GM13977 (cell line): ENCODE measurements around the gene MPG.
"Not testable (repeated sequence)": the region's sequence is repeated elsewhere in the genome, so short reads cannot be mapped to it uniquely, and the experiment has no call there.

Experiments
- DNase-seq: peaks from one replicate; pipeline ENCODE4 v3.0.0; 2012; ENCODE audit warnings: low spot score
- in situ Hi-C: fragments of 300-500 bp; cut with MboI; formaldehyde crosslinking; loops from one replicate; pipeline ENCODE4 v1.12.0; 2022; ENCODE audit warnings: low sequenced_read_pairs, low pct_unique_long_range_greater_than_20kb, mixed read lengths, inconsistent platforms; ENCODE audit not compliant: unreplicated experiment
- TF ChIP-seq, protein P1 (sequence below): IDR thresholded peaks from 2 replicates; pipeline ENCODE4 v1.5.1; 2012; ENCODE audit warnings: mild to moderate bottlenecking, control low read depth; ENCODE audit not compliant: insufficient read depth; ENCODE audit errors: extremely low read depth, missing control alignments

MPG gene

DNA sequence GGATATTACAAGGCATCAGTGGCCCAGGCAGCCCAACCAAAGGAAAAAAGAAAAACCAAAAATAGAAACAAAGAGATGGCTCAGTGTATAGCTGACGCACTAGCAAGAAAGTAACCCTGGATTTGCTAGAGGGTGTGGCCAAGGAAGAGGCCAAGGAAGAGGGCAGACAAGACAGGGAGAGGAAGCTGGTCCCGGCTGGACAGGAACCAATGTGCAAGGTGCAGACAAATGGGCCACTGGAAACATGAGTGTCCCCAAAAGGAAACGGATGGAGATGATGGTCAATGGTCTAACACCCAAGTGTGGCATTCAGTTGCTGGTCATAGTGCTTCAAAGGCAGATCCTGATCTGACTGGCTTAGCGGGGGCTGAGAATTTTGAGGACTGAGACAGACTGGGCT, 35.3 kb upstream of the MPG start:
- TF ChIP-seq, protein P1, sequence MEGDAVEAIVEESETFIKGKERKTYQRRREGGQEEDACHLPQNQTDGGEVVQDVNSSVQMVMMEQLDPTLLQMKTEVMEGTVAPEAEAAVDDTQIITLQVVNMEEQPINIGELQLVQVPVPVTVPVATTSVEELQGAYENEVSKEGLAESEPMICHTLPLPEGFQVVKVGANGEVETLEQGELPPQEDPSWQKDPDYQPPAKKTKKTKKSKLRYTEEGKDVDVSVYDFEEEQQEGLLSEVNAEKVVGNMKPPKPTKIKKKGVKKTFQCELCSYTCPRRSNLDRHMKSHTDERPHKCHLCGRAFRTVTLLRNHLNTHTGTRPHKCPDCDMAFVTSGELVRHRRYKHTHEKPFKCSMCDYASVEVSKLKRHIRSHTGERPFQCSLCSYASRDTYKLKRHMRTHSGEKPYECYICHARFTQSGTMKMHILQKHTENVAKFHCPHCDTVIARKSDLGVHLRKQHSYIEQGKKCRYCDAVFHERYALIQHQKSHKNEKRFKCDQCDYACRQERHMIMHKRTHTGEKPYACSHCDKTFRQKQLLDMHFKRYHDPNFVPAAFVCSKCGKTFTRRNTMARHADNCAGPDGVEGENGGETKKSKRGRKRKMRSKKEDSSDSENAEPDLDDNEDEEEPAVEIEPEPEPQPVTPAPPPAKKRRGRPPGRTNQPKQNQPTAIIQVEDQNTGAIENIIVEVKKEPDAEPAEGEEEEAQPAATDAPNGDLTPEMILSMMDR, result no peak
- in situ Hi-C loops, result no loop called here
- no peak for DNase-seq

DNA sequence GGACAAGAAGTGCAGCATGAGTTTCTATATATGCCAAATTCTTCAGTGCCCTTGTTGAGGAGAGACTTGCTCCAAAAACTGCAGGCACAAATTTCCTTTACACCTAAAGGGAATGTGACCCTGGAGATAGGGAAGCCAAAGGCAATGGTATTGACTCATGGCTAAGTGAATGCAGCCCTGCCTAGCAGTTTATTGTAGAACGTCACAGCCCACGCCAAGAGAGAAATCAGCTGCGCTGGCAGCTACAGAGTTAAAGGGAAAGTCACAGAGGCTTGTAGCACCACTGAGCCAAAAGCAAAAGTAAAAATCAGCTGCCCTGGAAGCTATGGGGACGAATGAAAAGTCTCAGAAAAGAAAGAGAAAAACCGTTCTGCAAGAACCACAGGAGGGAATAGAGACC, 34.7 kb upstream of the MPG start:
- in situ Hi-C loops, result no loop called here
- DNase-seq, result no peak
- TF ChIP-seq, protein P1, result no peak

DNA sequence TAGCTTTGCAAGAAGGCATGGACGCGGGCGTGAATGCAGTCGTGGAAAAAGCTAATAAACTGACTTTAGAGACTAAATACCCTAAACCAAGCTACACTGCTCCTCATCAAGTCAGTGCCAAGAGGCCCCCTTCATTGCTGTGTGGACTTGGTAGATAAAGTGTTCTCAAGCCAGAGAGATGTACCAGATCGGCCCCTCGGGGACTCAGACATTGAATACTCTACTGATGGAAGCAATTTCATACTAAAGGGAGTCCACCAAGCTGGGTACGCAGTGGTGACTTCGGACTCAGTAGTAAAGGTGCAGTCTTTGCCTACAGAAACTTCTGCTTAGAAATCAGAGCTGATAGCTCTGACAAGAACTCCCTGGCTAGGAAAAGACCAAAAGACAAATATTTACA, 33.4 kb upstream of the MPG start:
- no peak for DNase-seq
- TF ChIP-seq, protein P1, result no peak
- in situ Hi-C loops, result no loop called here

DNA sequence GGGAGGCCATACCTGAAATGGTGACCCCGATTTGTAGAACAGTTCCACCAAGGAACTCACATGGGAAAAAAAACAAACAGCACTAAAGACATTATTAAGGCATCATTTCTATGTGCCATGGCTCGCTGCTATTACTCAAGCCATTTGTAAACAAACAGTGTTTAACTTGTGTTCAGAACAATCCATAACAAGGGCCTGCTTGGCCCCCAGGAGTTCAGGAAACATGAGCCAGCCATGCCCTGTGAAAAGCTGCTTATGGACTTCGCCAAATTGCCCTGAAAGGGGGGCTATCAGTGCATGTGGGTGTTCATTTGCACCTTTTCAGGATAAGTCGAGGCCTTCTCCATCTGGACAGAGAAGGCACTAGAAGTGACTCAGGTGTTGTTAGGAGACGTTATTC, 32.6 kb upstream of the MPG start:
- no peak for DNase-seq
- in situ Hi-C loops, result no loop called here
- TF ChIP-seq, protein P1, result no peak

DNA sequence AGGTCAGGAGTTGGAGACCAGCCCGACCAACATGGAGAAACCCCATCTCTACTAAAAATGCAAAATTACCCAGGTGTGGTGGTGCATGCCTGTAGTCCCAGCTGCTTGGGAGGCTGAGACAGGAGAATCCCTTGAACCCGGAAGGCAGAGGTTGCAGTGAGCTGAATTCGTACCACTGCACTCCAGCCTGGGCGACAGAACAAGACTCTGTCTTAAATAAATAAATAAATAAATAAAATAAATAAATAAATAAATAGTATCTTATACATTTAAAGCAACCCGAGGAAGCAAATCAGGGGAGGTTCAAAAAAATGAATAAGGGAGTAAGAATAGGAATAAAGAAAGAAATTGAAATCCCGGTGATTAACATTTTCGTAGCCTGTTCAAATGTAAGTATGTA, 31.5 kb upstream of the MPG start:
- DNase-seq, in situ Hi-C loops: not testable (repeated sequence)

DNA sequence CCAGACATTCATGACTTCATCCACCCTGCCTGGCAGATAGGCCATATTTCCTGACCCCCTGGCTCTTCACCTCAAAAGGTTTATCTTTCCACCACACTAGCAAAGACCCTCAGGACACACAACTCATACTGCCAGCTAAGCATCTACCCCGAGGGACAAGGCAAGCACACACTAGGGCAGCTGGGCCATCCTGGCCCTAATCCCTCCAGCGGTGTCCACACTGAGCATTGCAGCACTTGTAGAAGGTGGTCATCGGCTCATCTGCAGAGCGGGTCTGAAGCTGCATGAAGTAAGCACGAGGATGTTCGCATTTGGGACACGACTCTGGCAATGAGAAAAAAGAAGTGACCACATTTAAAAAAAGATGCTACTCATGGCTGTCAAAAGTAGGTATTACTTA, 30.8 kb upstream of the MPG start:
- DNase-seq, result no peak
- in situ Hi-C loops, result no loop called here
- TF ChIP-seq, protein P1, result no peak

DNA sequence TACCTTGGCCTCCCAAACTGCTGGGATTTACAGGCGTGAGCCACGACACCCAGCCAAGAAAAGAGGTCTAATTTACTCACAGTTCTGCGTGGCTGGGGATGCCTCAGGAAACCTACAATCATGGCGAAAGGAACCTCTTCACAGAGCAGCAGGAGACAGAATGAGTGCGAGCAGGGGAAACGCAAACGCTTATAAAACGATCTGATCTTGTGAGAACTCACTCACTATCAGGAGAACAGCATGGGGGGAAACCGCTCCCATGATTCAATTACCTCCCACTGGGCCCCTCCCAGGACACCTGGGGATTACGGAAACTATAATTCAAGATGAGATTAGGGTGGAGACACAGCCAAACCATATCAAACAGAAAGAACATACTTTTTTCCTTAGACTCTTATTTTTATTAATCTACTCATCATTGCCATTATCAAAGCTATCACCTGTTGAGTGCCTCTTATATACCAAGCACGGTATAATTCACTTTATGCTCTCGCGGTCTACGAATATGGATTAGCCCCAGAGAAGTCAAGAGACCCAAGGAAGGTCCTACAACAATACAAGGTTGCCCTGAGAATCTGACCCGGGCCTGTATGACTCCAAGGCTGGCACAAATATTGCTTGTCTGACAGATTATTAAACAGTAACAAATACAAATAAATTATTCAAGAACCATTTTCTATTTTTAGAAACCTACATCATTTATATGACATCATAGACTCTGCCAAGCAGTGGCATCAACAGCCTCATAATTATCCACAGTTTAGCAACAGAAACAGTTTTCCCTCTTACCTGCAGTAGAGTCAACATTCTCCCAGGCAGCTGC, 27.0 kb upstream of the MPG start:
- no peak for DNase-seq
- TF ChIP-seq, protein P1, result no peak
- in situ Hi-C loops, result no loop called here
